Panc1 (cell line): Measurements from ENCODE around the gene PTPRJ.

Experiments used
- CTCF ChIP-seq: fragments of 450-650 bp; IDR thresholded peaks from 2 replicates; pipeline ENCODE4 v1.5.1; 2017; ENCODE audit warnings: mild to moderate bottlenecking
- POLR2AphosphoS5 ChIP-seq: IDR thresholded peaks from 2 replicates; pipeline ENCODE4 v1.6.1; 2012; ENCODE audit warnings: mild to moderate bottlenecking, low read depth, low read length, moderate library complexity
- REST ChIP-seq, 2 experiments: IDR thresholded peaks; 2 replicates each; pipeline ENCODE4 v1.6.1; 2011 to 2012; ENCODE audit warnings: low read depth in 2 of 2, control low read depth in 1 of 2, low read length in 1 of 2, mild to moderate bottlenecking in 1 of 2, moderate library complexity in 1 of 2; ENCODE audit not compliant: insufficient read depth in 1 of 2

GRCh38 chr11:48148749-48149148 is 168.4 kb downstream of the PTPRJ start:
- TF ChIP-seq CTCF: no peak
- no peak for TF ChIP-seq REST (IDR thresholded peaks at IDR 0.05; ENCODE audit: insufficient read depth in 1 of 2, low read depth in 2 of 2, low read length in 1 of 2)
- no peak for TF ChIP-seq POLR2AphosphoS5
